Astrocyte (in vitro differentiated cells and primary cell): ENCODE data around the gene MAPK12. TPM values are rescaled to one million over a fixed set of nuclear protein-coding genes. Genes with fewer than 3 reads are reported as not detected.
A peak's percentile ranks its signal among the peaks of the same experiment; 100 is the strongest.

Experiments used
- DNase-seq: peaks from one replicate; pipeline ENCODE4 v3.0.0-alpha.2; 2010; ENCODE audit warnings: low read depth
- FAIRE-seq: peaks from 2 replicates; lab custom pipeline; 2011; peaks lifted over from hg19 to GRCh38; lab: Jason Lieb, UNC
- H2AFZ ChIP-seq: 2 replicates; pipeline ENCODE4 v1.6.0; 2012; ENCODE audit warnings: low read depth, low read length, inconsistent platforms
- H3K27ac ChIP-seq: 2 replicates; pipeline ENCODE4 v1.5.1; 2011; ENCODE audit warnings: low read depth, low read length, inconsistent platforms
- H3K27me3 ChIP-seq: 2 replicates; pipeline ENCODE4 v1.6.0; 2011; ENCODE audit warnings: low read length, inconsistent platforms; ENCODE audit not compliant: insufficient read depth
- H3K36me3 ChIP-seq: 2 replicates; pipeline ENCODE4 v1.5.1; 2011; ENCODE audit warnings: low read length, inconsistent platforms; ENCODE audit not compliant: insufficient read depth
- H3K4me1 ChIP-seq: 2 replicates; pipeline ENCODE4 v1.5.1; 2011; ENCODE audit warnings: low read length, inconsistent platforms; ENCODE audit not compliant: insufficient read depth
- H3K4me2 ChIP-seq: 2 replicates; pipeline ENCODE4 v1.6.0; 2012; ENCODE audit warnings: low read length, inconsistent platforms
- H3K4me3 ChIP-seq: 2 replicates; pipeline ENCODE4 v1.5.1; 2011; ENCODE audit warnings: low read depth, mild to moderate bottlenecking, low read length, inconsistent platforms; ENCODE audit not compliant: insufficient read depth
- H3K79me2 ChIP-seq: 2 replicates; pipeline ENCODE4 v1.6.0; 2012; ENCODE audit warnings: mild to moderate bottlenecking, low read length, inconsistent platforms; ENCODE audit not compliant: insufficient read depth
- H3K9ac ChIP-seq: 2 replicates; pipeline ENCODE4 v1.6.0; 2012; ENCODE audit warnings: mild to moderate bottlenecking, low read length, inconsistent platforms
- H3K9me3 ChIP-seq: 2 replicates; pipeline ENCODE4 v1.5.1; 2012; ENCODE audit warnings: low read depth, mild to moderate bottlenecking, low read length, inconsistent platforms; ENCODE audit not compliant: insufficient read depth
- H4K20me1 ChIP-seq: 2 replicates; pipeline ENCODE4 v1.6.0; 2012; ENCODE audit warnings: low read length, inconsistent platforms; ENCODE audit not compliant: insufficient read depth
- H3K27ac Mint-ChIP-seq: one replicate; pipeline ENCODE4 v1.8.0; 2021; ENCODE audit warnings: mild to moderate bottlenecking, mixed read lengths; ENCODE audit not compliant: unreplicated experiment
- H3K27me3 Mint-ChIP-seq: one replicate; pipeline ENCODE4 v1.8.0; 2021; ENCODE audit warnings: low read depth, mixed read lengths; ENCODE audit not compliant: unreplicated experiment
- H3K36me3 Mint-ChIP-seq: one replicate; pipeline ENCODE4 v1.8.0; 2021; ENCODE audit warnings: low read depth, mixed read lengths; ENCODE audit not compliant: unreplicated experiment
- H3K4me1 Mint-ChIP-seq: one replicate; pipeline ENCODE4 v1.8.0; 2021; ENCODE audit warnings: low read depth, mixed read lengths; ENCODE audit not compliant: unreplicated experiment
- H3K4me3 Mint-ChIP-seq: one replicate; pipeline ENCODE4 v1.8.0; 2021; ENCODE audit warnings: mild to moderate bottlenecking, moderate library complexity, mixed read lengths; ENCODE audit not compliant: unreplicated experiment
- H3K9me3 Mint-ChIP-seq: one replicate; pipeline ENCODE4 v1.8.0; 2021; ENCODE audit warnings: mild to moderate bottlenecking, mixed read lengths; ENCODE audit not compliant: unreplicated experiment
- EZH2 ChIP-seq: IDR thresholded peaks from 2 replicates; pipeline ENCODE4 v1.6.1; 2012; ENCODE audit warnings: mild to moderate bottlenecking, low read length, inconsistent platforms; ENCODE audit not compliant: insufficient read depth
- total RNA-seq: library from RNA; stranded (reverse); gene quantifications from 2 replicates; pipeline ENCODE4 v1.2.1, GENCODE V29; 2021
- TF ChIP-seq, protein P1 (sequence below): IDR thresholded peaks from 2 replicates; pipeline ENCODE4 v1.5.1; 2011; ENCODE audit warnings: low read depth, mild to moderate bottlenecking, inconsistent platforms, low read length, moderate library complexity; ENCODE audit not compliant: insufficient read depth

Gene MAPK12
- total RNA-seq, 1 donor from 2014 or later: 36.4 TPM

DNA sequence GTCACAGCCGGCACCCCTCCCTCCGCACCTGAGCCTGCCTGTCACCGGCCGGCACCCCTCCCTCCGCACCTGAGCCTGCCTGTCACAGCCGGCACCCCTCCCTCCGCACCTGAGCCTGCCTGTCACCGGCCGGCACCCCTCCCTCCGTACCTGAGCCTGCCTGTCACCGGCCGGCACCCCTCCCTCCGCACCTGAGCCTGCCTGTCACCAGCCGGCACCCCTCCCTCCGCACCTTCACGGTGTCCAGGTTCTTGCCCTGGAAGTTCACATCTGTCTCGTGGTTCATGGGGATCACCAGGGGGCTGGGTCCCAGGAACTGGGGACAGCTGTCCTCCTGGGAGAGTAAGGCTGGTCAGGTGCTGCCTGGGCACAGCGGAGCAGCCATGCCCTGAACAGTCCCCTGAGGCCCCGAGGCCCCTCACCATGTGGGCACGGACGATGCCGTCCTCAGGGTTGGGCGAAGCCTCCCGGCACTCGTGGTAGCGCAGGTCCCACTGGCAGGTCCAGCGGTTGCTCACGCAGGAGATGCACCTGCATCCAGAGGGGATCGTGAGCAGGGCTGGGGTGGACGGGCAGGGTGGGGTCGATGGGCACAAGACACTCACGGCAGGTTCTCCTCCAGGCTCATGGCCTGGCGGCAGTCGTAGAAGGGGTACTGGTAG is 24.2 kb upstream of the MAPK12 start:
- no peak overlapping the region for H2AFZ ChIP-seq
- Mint-ChIP-seq H3K9me3 (no peaks in the 10 kb centered on the region), H3K36me3 (no peaks in the 10 kb centered on the region), H3K27me3 (no peaks in the 10 kb centered on the region), H3K27ac (peak overlapping the region; percentile 80), H3K4me3 (peak overlapping the region; percentile 54), H3K4me1 (peaks cover 2% of the 10 kb centered on the region)
- H3K36me3 ChIP-seq: peaks cover 13% of the 10 kb centered on the region
- H3K9me3 ChIP-seq: no peaks in the 10 kb centered on the region
- H3K27me3 ChIP-seq: no peaks in the 10 kb centered on the region
- H3K9ac ChIP-seq: no peak overlapping the region
- no peak overlapping the region for H3K27ac ChIP-seq
- DNase-seq: no peak
- TF ChIP-seq, protein P1, sequence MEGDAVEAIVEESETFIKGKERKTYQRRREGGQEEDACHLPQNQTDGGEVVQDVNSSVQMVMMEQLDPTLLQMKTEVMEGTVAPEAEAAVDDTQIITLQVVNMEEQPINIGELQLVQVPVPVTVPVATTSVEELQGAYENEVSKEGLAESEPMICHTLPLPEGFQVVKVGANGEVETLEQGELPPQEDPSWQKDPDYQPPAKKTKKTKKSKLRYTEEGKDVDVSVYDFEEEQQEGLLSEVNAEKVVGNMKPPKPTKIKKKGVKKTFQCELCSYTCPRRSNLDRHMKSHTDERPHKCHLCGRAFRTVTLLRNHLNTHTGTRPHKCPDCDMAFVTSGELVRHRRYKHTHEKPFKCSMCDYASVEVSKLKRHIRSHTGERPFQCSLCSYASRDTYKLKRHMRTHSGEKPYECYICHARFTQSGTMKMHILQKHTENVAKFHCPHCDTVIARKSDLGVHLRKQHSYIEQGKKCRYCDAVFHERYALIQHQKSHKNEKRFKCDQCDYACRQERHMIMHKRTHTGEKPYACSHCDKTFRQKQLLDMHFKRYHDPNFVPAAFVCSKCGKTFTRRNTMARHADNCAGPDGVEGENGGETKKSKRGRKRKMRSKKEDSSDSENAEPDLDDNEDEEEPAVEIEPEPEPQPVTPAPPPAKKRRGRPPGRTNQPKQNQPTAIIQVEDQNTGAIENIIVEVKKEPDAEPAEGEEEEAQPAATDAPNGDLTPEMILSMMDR: no peak
- TF ChIP-seq EZH2: no peak
- H3K4me2 ChIP-seq: no peak overlapping the region
- H3K4me1 ChIP-seq: peaks cover 14% of the 10 kb centered on the region
- H4K20me1 ChIP-seq: peaks cover 66% of the 10 kb centered on the region
- no peak overlapping the region for H3K4me3 ChIP-seq
- H3K79me2 ChIP-seq: peaks cover 53% of the 10 kb centered on the region
- FAIRE-seq: no peak

DNA sequence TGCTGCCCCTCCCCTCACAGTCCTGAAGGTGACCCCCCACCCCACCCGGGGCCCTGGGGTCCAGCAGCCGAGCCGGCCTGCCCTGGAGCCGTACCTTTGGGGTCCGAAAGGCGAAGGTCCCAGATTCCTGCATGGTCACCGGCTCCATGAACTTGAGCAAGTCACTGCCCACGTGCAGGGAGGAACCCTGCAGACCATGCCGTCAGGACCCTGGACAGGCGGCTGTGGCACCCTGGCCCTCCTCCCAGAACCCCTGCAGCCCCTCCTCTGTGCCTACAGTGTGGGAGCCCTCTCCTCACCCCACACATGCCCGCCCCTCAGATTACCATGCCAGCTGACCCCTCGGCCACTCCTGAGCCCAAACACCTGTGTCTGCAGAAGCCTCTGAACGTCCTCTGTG is 23.0 kb upstream of the MAPK12 start:
- Histone ChIP-seq H3K9me3 (no peaks in the 10 kb centered on the region), H3K79me2 (peaks cover 41% of the 10 kb centered on the region), H3K27ac (no peak overlapping the region), H3K27me3 (no peaks in the 10 kb centered on the region), H3K4me3 (no peak overlapping the region), H3K36me3 (peaks cover 15% of the 10 kb centered on the region), H4K20me1 (peaks cover 54% of the 10 kb centered on the region), H3K4me2 (no peak overlapping the region), H3K9ac (no peak overlapping the region), H2AFZ (no peak overlapping the region), H3K4me1 (peaks cover 14% of the 10 kb centered on the region)
- TF ChIP-seq, protein P1: no peak
- TF ChIP-seq EZH2: no peak
- H3K4me3 Mint-ChIP-seq: no peak overlapping the region
- H3K4me1 Mint-ChIP-seq: peaks cover 2% of the 10 kb centered on the region
- H3K9me3 Mint-ChIP-seq: no peaks in the 10 kb centered on the region
- no peaks in the 10 kb centered on the region for H3K36me3 Mint-ChIP-seq
- DNase-seq: no peak
- peak overlapping the region; percentile 26 for H3K27ac Mint-ChIP-seq
- no peak for FAIRE-seq
- no peaks in the 10 kb centered on the region for H3K27me3 Mint-ChIP-seq

DNA sequence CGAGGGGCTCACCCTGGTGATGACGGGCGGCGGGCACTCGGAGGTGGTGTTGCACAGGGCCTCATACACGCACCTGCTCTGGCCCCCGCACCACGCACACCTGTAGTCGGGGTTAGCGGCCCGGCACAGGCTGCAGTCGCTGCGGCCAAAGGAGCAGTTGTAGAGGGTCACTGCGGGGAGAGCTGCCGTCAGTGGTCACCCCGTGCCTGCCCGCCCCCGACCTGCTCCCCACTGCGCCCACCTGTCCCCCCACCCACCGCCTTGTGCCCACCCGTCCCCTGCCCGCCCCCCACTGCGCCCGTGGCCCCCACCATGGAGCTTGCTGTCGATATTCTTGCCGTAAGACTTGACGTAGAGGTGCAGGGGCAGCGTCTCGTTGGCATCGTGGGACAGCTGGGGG is 22.3 kb upstream of the MAPK12 start:
- no peak overlapping the region for H3K4me3 ChIP-seq
- no peak overlapping the region for H3K4me2 ChIP-seq
- H3K36me3 ChIP-seq: peaks cover 15% of the 10 kb centered on the region
- no peak overlapping the region for H3K4me3 Mint-ChIP-seq
- no peak overlapping the region for H3K27ac Mint-ChIP-seq
- no peak overlapping the region for H3K27ac ChIP-seq
- FAIRE-seq (no peak), DNase-seq (no peak)
- no peak overlapping the region for H3K9ac ChIP-seq
- no peaks in the 10 kb centered on the region for H3K9me3 ChIP-seq
- H3K27me3 ChIP-seq: no peaks in the 10 kb centered on the region
- peaks cover 2% of the 10 kb centered on the region for H3K4me1 Mint-ChIP-seq
- H3K36me3 Mint-ChIP-seq: no peaks in the 10 kb centered on the region
- no peak for TF ChIP-seq EZH2
- TF ChIP-seq, protein P1: no peak
- no peaks in the 10 kb centered on the region for H3K27me3 Mint-ChIP-seq
- H3K4me1 ChIP-seq: peaks cover 14% of the 10 kb centered on the region
- H2AFZ ChIP-seq: no peak overlapping the region
- H4K20me1 ChIP-seq: peaks cover 51% of the 10 kb centered on the region
- H3K79me2 ChIP-seq: peaks cover 34% of the 10 kb centered on the region
- no peaks in the 10 kb centered on the region for H3K9me3 Mint-ChIP-seq
